HCEC 1CT (cell line): ENCODE data around the gene MYADML2.
"Not testable (repeated sequence)": the region's sequence is repeated elsewhere in the genome, so short reads cannot be mapped to it uniquely, and the experiment has no call there.

Experiments used
- DNase-seq: peaks from one replicate; pipeline ENCODE4 v3.0.0-alpha.2; 2017

The MYADML2 gene

DNA sequence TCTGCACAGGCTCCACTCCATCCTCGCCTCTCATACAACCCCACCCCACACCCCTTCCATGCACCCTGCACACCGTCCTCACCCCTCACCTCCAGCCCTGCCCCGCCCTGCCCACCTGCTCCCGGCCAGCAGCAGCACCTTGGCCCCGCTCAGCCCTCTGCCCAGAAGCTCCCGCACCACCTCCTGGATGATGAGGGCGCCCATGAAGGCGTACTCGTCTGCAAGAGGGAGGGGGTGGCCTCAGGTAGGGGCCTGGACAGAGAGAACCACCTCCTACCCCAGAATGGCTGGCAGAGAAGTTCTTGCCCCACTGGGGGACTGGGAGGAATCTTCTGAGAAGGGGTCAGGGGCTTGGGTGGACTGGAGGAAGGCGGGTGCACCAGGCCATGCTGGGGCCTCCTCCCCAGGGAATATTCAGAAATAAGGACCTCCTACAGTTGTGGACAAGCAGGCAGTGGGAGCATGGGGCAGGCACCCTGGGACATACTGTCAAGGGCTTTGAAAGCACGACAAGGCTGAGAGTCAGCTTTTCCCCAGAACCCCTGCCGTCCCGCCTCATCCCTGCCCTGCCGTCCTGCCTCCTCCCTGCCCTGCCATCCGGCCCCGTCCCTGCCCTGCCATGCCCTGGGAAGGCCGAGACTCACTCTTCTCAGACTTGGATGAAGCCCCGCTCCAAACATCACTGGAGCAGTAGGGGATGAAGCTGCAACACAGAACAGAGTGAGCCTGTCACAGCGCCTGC lies 10.8 kb upstream of the MYADML2 start:
- no peak for DNase-seq

DNA sequence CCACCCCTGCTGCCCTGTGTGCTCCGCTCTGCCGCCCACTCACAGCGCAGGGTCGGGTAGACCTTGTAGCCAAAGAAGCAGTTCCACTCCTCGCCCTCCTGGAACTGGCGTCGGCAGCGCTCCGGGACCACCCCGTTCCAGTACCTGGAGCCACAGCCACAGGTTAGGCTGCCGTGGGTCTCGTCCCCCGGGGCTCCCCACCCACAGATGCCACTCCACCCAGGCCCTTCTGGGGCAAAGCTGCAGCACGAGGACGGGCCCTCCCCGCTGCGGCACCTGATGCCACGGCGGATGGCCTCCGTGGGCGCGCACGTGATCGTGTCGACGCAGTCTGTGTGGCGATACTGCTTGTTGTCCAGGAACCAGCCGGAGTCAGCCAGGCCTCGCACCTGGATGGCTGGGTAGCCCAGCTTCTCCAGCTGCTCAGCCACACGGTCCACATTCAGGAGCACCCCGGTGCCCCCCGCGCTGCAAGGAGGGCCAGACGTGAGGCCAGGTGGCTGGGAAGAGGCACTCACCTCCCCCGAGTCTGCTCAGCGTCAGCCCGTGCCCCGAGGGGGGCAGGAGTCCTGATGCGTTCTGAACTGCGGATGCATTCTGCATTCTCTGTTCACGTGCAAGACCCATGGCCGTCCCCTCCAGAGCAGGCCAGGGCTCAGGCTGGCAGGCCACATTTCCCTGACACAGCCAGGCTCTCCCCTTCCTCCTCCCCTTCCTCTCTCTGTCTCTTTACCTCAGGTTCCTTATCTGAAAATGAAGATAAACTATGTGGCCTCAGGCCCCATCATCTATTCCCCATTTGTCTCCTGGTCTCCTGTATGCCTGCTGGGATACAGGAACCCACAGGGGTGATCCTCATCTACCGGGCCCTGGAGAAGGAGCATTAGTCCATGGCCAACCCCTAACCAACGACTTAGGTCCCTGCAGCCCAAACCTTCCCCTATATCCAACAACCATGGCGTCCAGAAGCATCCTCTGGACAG lies 9.9 kb upstream of the MYADML2 start:
- DNase-seq = no peak

DNA sequence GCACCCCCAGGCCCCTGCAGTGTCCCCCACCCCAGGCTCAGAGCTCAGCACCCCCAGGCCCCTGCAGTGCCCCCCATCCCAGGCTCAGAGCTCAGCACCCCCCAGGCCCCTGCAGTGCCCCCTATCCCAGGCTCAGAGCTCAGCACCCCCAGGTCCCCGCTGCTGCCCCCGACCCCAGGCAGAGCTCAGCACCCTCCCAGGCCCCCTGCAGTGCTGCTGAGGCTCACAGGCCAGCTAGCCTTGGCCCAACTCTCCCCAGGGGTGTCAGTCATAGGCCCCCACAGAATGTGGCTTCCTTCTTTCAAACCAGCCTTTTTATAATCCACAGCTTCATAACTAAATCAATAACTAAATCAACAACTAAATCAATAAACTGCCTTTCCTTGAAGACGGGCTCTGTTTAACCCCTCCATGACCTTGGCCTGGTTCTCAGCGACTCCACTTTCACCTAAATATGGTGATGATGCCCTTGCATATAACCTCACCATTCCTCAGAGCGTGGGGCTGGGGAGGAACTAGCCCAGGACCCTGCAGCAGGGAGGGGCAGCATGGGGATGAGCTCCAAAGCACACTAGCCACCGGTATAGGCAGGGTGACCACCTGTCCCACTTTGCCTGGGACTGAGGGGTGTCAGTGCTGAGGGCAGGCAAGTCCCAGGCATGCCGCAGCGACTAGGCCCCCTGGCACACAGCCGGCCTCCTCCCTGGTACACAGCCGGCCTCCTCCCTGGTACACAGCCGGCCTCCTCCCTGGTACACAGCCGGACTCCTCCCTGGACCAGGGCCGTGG lies 8.9 kb upstream of the MYADML2 start:
- DNase-seq = no peak

DNA sequence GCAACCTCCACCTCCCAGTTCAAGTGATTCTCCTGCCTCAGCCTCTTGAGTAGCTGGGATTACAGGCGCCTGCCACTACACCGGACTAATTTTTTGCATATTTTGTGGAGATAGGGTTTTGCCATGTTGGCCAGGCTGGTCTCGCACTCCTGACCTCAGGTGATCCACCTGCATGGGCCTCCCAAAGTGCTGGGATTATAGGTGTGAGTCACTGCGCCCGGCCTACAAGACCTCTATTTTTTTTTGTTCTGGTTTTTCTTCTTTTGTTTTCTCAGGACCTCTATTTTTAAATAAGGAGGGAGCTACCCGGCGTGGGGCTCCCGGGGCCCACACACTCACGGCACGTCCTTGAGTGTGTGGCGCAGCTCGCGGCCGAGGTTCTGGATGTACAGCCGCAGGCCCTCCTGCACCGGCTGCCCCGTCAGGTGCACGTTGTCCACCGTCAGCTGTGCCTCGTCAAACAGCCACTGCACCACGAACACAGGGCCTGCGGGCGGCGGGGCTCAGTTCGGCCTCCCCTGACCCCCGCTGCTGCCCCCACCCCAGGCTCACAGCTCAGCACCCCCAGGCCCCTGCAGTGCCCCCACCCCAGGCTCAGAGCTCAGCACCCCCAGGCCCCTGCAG lies 8.1 kb upstream of the MYADML2 start:
- DNase-seq = no peak

DNA sequence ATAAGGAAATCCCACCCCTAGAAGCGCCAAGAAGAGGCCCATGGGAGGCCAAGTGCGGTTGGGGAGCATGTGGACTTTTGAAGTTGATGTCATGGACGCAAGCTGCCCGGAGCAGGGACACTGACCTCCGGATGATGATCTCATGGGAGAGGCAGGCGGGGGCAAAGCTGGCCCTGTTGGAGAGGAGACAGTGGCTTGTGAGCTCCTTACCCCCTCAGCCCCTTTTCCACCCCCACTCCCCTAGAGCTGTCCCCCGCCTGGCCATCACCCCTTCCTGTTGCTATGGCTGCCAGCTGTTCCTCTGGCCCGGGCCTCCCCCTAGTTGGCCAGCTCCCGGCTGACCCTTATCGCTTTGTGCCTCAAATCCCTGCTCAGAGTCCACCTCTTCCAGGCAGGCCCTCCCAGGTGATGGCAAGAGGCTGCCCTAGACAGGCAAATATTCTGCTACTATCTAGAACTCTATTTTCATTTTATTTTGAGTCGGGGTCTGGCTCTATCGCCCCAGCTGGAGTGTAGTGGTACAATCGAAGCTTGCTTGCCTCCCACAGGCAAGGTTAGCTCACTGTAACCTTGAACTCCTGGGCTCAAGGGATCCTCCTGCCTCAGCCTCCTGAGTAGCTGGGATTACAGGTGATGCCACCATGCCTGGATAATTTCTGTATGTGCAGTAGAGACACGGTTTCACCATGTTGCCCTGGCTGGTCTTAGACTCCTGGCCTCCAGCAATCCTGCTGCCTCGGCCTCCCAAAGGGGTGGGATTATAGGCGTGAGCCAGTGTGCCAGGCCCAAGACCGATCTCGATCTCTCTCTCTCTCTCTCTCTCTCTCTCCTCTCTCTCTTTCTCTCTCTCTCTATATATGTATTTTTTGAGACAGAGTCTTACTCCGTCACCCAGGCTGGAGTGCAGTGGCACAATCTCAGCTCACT lies 7.4 kb upstream of the MYADML2 start:
- no peak for DNase-seq

GRCh38 chr17:81953443-81953842 lies 6.4 kb upstream of the MYADML2 start:
- DNase-seq = not testable (repeated sequence)

DNA sequence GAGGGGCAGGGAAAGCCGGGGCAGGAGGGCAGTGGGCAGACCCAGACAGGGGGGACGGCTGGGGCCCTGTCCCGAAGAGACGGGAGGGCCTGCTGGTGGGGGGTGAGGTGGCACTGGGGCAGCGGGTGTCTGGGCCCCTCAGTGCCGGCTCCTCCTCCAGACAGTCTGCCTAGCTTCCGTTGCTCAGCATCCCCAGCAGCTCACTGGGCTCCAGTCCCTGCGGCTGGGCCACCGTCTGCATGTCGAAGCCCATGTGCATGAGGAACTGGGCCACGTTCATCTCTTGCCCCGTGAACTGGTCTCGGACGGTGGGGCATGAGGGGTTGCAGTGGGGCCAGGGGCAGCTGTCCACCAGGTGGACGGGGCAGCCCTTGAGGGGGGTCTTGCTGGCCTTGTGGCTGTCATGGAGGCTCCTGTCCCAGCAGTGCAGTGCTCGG lies 5.8 kb upstream of the MYADML2 start:
- DNase-seq = no peak

DNA sequence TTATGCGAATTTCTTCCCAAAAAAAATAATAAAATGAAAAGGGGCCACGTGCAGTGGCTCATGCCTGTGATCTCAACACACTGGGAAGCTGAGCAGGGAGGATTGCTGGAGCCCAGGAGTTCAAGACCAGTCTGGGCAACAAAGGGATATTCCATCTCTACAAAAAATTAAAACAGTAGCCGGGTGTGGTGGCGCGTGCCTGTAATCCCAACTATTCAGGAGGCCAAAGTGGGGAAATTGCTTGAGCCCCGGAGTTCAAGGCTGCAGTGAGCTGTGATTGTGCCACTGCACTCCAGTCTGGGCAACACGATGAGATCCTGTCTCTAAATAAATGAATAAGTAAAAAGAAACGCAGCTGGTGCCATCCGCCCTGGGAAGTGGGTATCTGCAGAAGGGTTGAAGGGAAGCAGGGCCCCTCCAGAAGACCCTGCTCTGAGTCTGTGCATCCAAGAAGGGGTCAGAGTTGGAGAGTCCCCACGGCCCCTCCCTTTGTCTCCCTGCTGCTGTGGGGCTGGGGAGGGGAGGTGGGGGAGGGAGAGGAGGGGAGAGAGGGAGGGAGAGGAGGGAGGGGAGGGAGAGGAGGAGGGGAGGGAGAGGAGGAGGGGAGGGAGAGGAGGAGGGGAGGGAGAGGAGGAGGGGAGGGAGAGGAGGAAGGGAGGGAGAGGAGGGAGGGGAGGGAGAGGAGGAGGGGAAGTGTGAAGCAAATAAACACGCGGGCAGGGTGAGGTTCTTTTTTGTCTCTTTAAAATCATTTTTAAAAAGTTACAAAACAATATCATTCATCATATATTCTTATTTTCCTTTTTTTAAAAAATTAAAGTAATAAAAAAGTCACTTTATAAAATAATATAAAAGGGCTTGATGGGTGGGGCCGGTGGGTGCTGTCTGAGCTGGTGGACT lies 5.0 kb upstream of the MYADML2 start:
- no peak for DNase-seq

DNA sequence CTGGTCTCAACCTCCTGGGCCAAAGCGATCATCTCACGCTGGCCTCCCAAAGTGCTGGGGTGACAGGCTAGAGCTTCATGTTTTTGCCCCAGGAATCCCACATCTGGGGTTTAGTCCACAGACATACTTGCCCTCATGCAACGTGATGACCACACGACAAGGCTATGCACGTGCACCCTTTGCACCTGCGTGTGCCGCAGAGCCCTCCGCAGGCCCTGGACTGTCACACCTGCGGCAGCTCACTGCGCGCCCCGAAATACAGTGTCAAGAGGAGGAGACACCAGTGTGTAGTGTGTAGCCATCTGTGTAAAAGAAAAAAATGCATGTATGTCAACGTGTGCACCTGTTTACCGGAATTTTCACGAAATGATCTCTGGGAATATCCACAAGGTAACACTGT lies 3.5 kb upstream of the MYADML2 start:
- no peak for DNase-seq

- DNase-seq = no peak
Observed at GRCh38 chr17:81948635-81949378, 1.8 kb upstream of the MYADML2 start.

DNA sequence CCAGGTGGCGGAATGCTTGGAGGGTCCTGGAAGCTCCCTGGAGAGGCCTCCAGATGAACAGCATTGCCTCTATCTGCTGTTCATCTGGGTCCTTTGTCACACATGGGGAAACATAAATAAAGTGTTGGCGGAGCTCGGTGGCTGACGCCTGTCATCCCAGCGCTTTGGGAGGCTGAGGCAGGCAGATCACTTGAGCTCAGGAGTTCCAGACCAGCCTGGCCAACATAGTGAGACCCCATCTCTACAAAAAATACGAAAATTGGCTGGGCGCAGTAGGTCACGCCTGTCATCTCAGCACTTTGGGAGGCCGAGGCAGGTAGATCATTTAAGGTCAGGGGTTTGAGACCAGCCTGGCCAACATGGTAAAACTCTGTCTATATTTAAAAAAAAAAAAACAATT lies 2.2 kb downstream of the MYADML2 start:
- no peak for DNase-seq

DNA sequence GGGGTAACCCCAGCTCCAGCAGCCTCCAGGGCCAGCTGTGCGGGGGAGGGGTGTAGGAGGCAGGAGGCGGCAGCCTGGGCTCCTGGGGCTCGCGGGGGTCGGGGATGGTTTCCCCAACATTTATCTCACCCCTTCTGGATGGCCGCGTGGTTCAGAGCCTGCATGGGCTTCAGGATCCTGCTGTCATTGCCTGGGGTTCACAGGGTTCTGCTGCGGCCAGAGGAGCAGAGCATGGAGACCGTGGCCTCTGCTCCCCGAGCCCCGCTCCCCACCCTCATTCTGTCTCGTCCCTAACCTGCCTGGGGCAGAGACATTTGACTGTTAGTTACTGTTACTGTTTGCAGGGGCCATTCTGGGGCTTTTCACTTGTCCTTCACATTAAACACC lies 4.9 kb downstream of the MYADML2 start:
- no peak for DNase-seq

DNA sequence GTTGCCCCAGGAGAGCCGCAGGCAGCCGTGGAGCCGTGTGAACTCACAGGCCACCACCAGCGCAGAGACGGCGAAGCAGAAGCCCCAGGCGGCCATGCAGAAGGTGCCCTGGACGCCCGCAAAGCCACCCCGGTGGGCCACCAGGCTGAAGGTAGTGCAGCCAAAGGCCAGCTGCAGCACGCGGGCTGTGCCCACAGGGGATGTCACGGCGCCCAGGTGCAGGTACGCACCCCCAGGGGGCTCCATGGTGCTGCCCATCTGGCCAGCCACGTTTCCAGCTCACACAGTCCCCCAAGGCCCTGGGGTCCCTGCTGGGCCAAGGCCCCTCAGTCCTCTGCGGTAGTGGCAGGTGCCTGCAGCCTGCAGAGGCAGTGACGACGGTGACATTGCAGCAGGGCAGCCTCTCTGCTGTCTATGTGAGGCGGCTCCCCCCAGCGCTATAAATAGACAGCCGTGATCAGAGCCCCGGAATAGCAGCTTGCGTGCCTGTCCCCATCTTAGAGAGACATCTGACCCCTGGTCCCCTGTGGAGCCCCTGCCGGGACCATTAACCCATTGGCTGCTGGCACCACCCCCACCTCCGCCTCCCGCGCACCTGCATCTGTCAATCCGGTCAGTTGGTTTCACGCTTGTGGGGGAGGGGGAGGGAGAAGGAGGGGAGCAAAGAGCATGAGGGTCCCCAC lies 5.4 kb downstream of the MYADML2 start:
- DNase-seq = no peak

DNA sequence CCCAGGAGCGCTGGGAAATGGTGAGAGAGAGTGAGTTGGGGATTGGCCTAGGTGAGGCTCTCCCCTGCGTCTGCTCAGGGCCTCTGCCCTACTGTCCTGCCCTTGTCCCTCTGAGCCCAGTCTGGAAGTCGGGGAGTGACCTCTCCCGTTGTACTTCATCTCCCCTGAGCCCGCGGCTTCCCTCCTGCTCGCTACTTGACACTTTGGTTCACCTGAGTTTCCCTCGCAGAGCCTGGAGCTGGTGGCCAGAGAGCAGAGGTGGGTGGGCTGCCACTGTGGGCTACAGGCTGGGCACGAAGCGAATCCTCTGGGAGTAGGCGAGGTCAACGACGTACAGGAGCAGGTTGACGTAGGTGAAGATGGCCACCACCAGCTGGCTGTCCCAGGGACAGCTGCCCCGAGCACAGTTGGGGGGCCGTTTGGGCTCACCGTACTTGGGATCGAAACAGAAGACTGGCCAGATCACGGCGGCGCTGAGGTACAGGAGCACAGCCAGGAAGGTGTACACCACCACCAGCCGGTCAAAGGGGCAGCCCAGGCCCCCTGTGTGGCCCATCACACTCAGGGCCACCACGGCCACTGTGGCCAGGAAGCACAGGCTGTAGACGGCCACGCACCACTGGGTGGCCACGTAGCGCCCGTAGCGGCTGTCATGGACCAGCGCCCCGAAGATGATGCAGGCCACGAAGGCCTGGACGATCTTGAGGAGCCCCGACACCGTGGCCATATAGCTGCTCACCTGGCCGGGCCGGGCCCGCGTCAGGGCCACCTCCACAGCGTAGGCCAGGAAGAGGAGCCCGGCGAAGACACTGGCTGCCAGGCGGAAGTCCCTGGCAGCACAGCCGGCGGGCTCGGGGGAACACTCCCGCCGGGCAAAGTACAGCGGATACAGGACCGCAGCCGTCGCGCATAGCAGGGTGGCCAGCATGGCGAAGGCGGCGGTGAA lies 6.2 kb downstream of the MYADML2 start:
- DNase-seq = no peak

DNA sequence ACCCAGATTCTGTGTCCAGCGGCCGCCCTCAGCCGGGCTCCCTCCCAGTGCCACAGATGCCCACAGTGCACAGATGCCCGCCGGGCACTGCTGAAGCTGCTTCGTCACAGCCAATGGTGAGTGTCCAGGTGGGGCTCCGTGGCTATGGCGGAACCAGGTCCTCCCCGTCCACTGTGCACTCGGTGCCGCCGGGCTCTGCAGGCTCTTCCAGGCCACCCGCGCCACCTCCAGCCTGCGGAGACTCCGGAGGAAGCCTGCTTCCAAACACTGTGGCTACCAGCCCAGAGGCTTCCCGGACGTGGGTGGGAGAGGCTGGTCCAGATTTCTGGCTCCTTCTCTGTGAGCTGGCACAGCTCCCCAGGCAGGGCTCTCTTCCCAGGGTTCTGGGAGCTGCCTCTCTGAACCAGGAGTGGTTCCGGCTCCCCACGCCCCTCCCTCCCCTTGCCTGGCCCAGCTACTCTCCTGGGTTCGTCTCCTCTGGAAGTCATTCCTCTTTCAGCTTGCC lies 7.1 kb downstream of the MYADML2 start:
- DNase-seq = no peak

GRCh38 chr17:81939218-81939617 lies 7.8 kb downstream of the MYADML2 start:
- DNase-seq = no peak

GRCh38 chr17:81935709-81936084 lies 11.3 kb downstream of the MYADML2 start:
- no peak for DNase-seq
